GM23338 (cell line): ENCODE data around the gene GPR52. TPM values are rescaled to one million over a fixed set of nuclear protein-coding genes. Genes with fewer than 3 reads are reported as not detected.

Experiments used
- ATAC-seq: fragments of 200-7000 bp; cut with Tn5 transposase; 3 replicates; pipeline ENCODE4 v1.9.1; 2020
- DNase-seq: peaks from one replicate; pipeline ENCODE4 v3.0.0-alpha.2; 2015; ENCODE audit warnings: low spot score
- H2AFZ ChIP-seq: fragments of 200-600 bp; sonication (generic); 2 replicates; pipeline ENCODE4 v1.8.0; 2016; ENCODE audit warnings: antibody characterized with exemption, mild to moderate bottlenecking, moderate library complexity
- H3F3A ChIP-seq: fragments of 200-600 bp; sonication (generic); replicated peaks from 2 replicates; pipeline ENCODE4 v1.8.0; 2017; ENCODE audit warnings: antibody characterized with exemption, mixed run types, low read depth
- H3K27ac ChIP-seq: fragments of 200-600 bp; sonication (generic); 2 replicates; pipeline ENCODE4 v1.6.1; 2016; ENCODE audit warnings: low read depth
- H3K27me3 ChIP-seq: fragments of 200-600 bp; sonication (generic); 2 replicates; pipeline ENCODE4 v1.8.0; 2016; ENCODE audit warnings: mild to moderate bottlenecking, mixed run types, moderate library complexity; ENCODE audit not compliant: insufficient read depth
- H3K36me3 ChIP-seq: fragments of 200-600 bp; sonication (generic); 2 replicates; pipeline ENCODE4 v1.8.0; 2016; ENCODE audit warnings: mild to moderate bottlenecking; ENCODE audit not compliant: insufficient read depth
- H3K4me1 ChIP-seq: fragments of 200-600 bp; sonication (generic); 2 replicates; pipeline ENCODE4 v1.8.0; 2016; ENCODE audit warnings: mild to moderate bottlenecking, moderate library complexity; ENCODE audit not compliant: insufficient read depth
- H3K4me2 ChIP-seq: fragments of 200-600 bp; sonication (generic); 2 replicates; pipeline ENCODE4 v1.7.1; 2017; ENCODE audit warnings: mixed run types
- H3K4me3 ChIP-seq: fragments of 200-600 bp; sonication (generic); 2 replicates; pipeline ENCODE4 v1.6.1; 2016; ENCODE audit warnings: mixed run types
- H3K79me2 ChIP-seq: fragments of 200-600 bp; sonication (generic); replicated peaks from 2 replicates; pipeline ENCODE4 v1.8.0; 2017; ENCODE audit warnings: mild to moderate bottlenecking; ENCODE audit not compliant: insufficient read depth
- H3K9me2 ChIP-seq: fragments of 200-600 bp; sonication (generic); 2 replicates; pipeline ENCODE4 v1.8.0; 2017; ENCODE audit not compliant: insufficient read depth
- H4K20me1 ChIP-seq: fragments of 200-600 bp; sonication (generic); replicated peaks from 2 replicates; pipeline ENCODE4 v1.8.0; 2017; ENCODE audit warnings: mild to moderate bottlenecking; ENCODE audit not compliant: insufficient read depth
- H3K27ac Mint-ChIP-seq: 2 replicates; pipeline ENCODE4 v1.8.0; 2020; ENCODE audit warnings: inconsistent platforms, mild to moderate bottlenecking, moderate library complexity, mixed read lengths
- H3K27me3 Mint-ChIP-seq: 3 replicates; pipeline ENCODE4 v1.8.0; 2022; ENCODE audit warnings: low read depth, mild to moderate bottlenecking, moderate library complexity, mixed read lengths, inconsistent platforms; ENCODE audit not compliant: insufficient read depth, poor library complexity
- H3K36me3 Mint-ChIP-seq: 3 replicates; pipeline ENCODE4 v1.8.0; 2021; ENCODE audit warnings: low read depth, mild to moderate bottlenecking, inconsistent platforms, moderate library complexity, mixed read lengths
- H3K4me1 Mint-ChIP-seq: 3 replicates; pipeline ENCODE4 v1.8.0; 2020; ENCODE audit warnings: mild to moderate bottlenecking, inconsistent platforms, mixed read lengths
- H3K4me3 Mint-ChIP-seq: 3 replicates; pipeline ENCODE4 v1.8.0; 2021; ENCODE audit warnings: moderate library complexity, mild to moderate bottlenecking, inconsistent platforms, mixed read lengths
- H3K9me3 Mint-ChIP-seq: 3 replicates; pipeline ENCODE4 v1.8.0; 2020; ENCODE audit warnings: moderate library complexity, mild to moderate bottlenecking, inconsistent platforms, mixed read lengths
- CTCF ChIP-seq, 2 experiments: fragments of 200-600 bp in 1 of 2; sonication (generic) in 1 of 2; conservative IDR thresholded peaks; 2 replicates each; pipeline versions ENCODE4 v1.5.1 to v1.6.1; 2016 to 2017; ENCODE audit warnings: antibody characterized with exemption in 2 of 2, low read depth in 2 of 2, mild to moderate bottlenecking in 2 of 2, moderate library complexity in 1 of 2
- ETS1 ChIP-seq: IDR thresholded peaks from 2 replicates; pipeline ENCODE4 v1.6.1; 2016; ENCODE audit warnings: antibody characterized with exemption
- JUNB ChIP-seq: IDR thresholded peaks from one replicate; pipeline ENCODE4 v1.6.1; 2016; ENCODE audit warnings: antibody characterized with exemption; ENCODE audit not compliant: unreplicated experiment
- NANOG ChIP-seq: IDR thresholded peaks from 2 replicates; pipeline ENCODE4 v1.6.1; 2016; ENCODE audit warnings: antibody characterized with exemption, borderline replicate concordance
- POLR2AphosphoS5 ChIP-seq: IDR thresholded peaks from 2 replicates; pipeline ENCODE4 v1.6.1; 2016; ENCODE audit warnings: antibody characterized with exemption, low read depth
- ZNF114 ChIP-seq: fragments of 250-450 bp; sonication (Bioruptor Pico); IDR thresholded peaks from 2 replicates; pipeline ENCODE4 v1.5.0; 2020; ENCODE audit warnings: mild to moderate bottlenecking, moderate library complexity
- ZNF331 ChIP-seq: fragments of 250-450 bp; sonication (Bioruptor Pico); IDR thresholded peaks from 2 replicates; pipeline ENCODE4 v1.5.0; 2020; ENCODE audit warnings: low read depth, mild to moderate bottlenecking, moderate library complexity
- polyA plus RNA-seq: library from polyadenylated mRNA; unstranded; fragments of >200 nt; fragmentation: Nextera tagmentation; extraction: Ambion mirVana; gene quantifications from 2 replicates; pipeline ENCODE4 v1.2.1, GENCODE V29; 2016
- total RNA-seq: library from RNA; depleted of rRNA; stranded (reverse); fragments of >200 nt; shearing (Covaris generic); gene quantifications from 2 replicates; pipeline ENCODE4 v1.2.3, GENCODE V29; 2014
- TF ChIP-seq, protein P1 (sequence below): IDR thresholded peaks from one replicate; pipeline ENCODE4 v1.6.1; 2018; ENCODE audit warnings: antibody characterized with exemption; ENCODE audit not compliant: unreplicated experiment

GPR52 gene
- total and polyA plus RNA-seq, 2 experiments from 2014 or later: 1.6 TPM; not detected in 1

GRCh38 chr1:174428033-174428432, 19.7 kb upstream of the GPR52 start:
- no peak overlapping the region for H3K4me3 ChIP-seq
- Mint-ChIP-seq H3K36me3 (no peaks in the 10 kb centered on the region), H3K4me3 (no peak overlapping the region), H3K27ac (no peak overlapping the region), H3K4me1 (no peaks in the 10 kb centered on the region), H3K9me3 (no peaks in the 10 kb centered on the region), H3K27me3 (no peaks in the 10 kb centered on the region)
- H3K4me1 ChIP-seq: no peaks in the 10 kb centered on the region
- H3K79me2 ChIP-seq: no peaks in the 10 kb centered on the region
- no peaks in the 10 kb centered on the region for H4K20me1 ChIP-seq
- no peaks in the 10 kb centered on the region for H3K9me2 ChIP-seq
- no peaks in the 10 kb centered on the region for H3K27me3 ChIP-seq
- no peak for TF ChIP-seq CTCF (conservative IDR thresholded peaks at IDR 0.05; ENCODE audit: low read depth in 2 of 2)
- TF ChIP-seq NANOG: no peak
- TF ChIP-seq ZNF114: no peak
- TF ChIP-seq ETS1: no peak
- no peak overlapping the region for H3K27ac ChIP-seq
- no peak overlapping the region for H2AFZ ChIP-seq
- no peaks in the 10 kb centered on the region for H3K36me3 ChIP-seq
- ATAC-seq (no peak), DNase-seq (no peak)
- H3K4me2 ChIP-seq: no peak overlapping the region
- H3F3A ChIP-seq: no peaks in the 10 kb centered on the region

GRCh38 chr1:174428739-174429138, 19.0 kb upstream of the GPR52 start:
- Histone ChIP-seq H3K79me2 (no peaks in the 10 kb centered on the region), H4K20me1 (no peaks in the 10 kb centered on the region), H3F3A (no peaks in the 10 kb centered on the region), H3K27ac (no peak overlapping the region), H3K36me3 (no peaks in the 10 kb centered on the region), H2AFZ (no peak overlapping the region), H3K4me2 (no peak overlapping the region), H3K9me2 (no peaks in the 10 kb centered on the region), H3K27me3 (no peaks in the 10 kb centered on the region), H3K4me1 (no peaks in the 10 kb centered on the region), H3K4me3 (no peak overlapping the region)
- Mint-ChIP-seq H3K4me1 (no peaks in the 10 kb centered on the region), H3K27ac (no peak overlapping the region), H3K4me3 (no peak overlapping the region), H3K36me3 (no peaks in the 10 kb centered on the region), H3K27me3 (no peaks in the 10 kb centered on the region), H3K9me3 (no peaks in the 10 kb centered on the region)
- DNase-seq: no peak
- ATAC-seq: no peak
- TF ChIP-seq JUNB (no peak), CTCF (conservative IDR thresholded peaks at IDR 0.05; ENCODE audit: low read depth in 2 of 2) (no peak), POLR2AphosphoS5 (no peak), NANOG (no peak), ZNF331 (CRISPR knock-in tag) (no peak), ETS1 (no peak)
- TF ChIP-seq, protein P1, sequence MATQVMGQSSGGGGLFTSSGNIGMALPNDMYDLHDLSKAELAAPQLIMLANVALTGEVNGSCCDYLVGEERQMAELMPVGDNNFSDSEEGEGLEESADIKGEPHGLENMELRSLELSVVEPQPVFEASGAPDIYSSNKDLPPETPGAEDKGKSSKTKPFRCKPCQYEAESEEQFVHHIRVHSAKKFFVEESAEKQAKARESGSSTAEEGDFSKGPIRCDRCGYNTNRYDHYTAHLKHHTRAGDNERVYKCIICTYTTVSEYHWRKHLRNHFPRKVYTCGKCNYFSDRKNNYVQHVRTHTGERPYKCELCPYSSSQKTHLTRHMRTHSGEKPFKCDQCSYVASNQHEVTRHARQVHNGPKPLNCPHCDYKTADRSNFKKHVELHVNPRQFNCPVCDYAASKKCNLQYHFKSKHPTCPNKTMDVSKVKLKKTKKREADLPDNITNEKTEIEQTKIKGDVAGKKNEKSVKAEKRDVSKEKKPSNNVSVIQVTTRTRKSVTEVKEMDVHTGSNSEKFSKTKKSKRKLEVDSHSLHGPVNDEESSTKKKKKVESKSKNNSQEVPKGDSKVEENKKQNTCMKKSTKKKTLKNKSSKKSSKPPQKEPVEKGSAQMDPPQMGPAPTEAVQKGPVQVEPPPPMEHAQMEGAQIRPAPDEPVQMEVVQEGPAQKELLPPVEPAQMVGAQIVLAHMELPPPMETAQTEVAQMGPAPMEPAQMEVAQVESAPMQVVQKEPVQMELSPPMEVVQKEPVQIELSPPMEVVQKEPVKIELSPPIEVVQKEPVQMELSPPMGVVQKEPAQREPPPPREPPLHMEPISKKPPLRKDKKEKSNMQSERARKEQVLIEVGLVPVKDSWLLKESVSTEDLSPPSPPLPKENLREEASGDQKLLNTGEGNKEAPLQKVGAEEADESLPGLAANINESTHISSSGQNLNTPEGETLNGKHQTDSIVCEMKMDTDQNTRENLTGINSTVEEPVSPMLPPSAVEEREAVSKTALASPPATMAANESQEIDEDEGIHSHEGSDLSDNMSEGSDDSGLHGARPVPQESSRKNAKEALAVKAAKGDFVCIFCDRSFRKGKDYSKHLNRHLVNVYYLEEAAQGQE: no peak
